ENCODE results near the gene NFKBIE.

NFKBIE gene

GRCh38 chr6:44224029-44224964, 41.1 kb downstream of the NFKBIE start:
- peak; percentile 43 for DNase-seq

- peak; percentile 82 for DNase-seq
Measured at GRCh38 chr6:44223319-44224028, 41.9 kb downstream of the NFKBIE start, which contains the start of gene SLC29A1. TSS of gene SLC29A1 (plus strand) at chr6:44223595. CDS start at chr6:44227314, 3,719 bp downstream.

- no peak for DNase-seq
Measured at GRCh38 chr6:44222486-44223318, 42.6 kb downstream of the NFKBIE start.

GRCh38 chr6:44221961-44222335, 43.4 kb downstream of the NFKBIE start:
- no peak for DNase-seq

GRCh38 chr6:44221291-44221960, 43.9 kb downstream of the NFKBIE start:
- DNase-seq = peak; percentile 68

- DNase-seq = no peak
Measured at GRCh38 chr6:44220913-44221290, 44.4 kb downstream of the NFKBIE start.

GRCh38 chr6:44219815-44220784, 45.3 kb downstream of the NFKBIE start:
- no peak for DNase-seq

- no peak for DNase-seq
Measured at GRCh38 chr6:44219053-44219814, 46.1 kb downstream of the NFKBIE start.

GRCh38 chr6:44217332-44218143, 47.8 kb downstream of the NFKBIE start:
- DNase-seq = no peak

GRCh38 chr6:44216677-44217331, 48.5 kb downstream of the NFKBIE start, which contains the start of gene MYMX:
TSS of gene MYMX (plus strand) at chr6:44216926. CDS start at chr6:44217472, 546 bp downstream.
- no peak for DNase-seq

GRCh38 chr6:44214307-44214706, 51.0 kb downstream of the NFKBIE start:
- no peak for DNase-seq

- DNase-seq = no peak
Measured at GRCh38 chr6:44211284-44211683, 54.1 kb downstream of the NFKBIE start.
